Stimulated activated CD4-positive, alpha-beta T cell treated with anti-CD3 and anti-CD28 coated beads, Interleukin-4, amount 100 ng/mL, for 1 hour (primary cell): Measurements from ENCODE around the gene TESMIN.

ENCODE experiments used
- DNase-seq: peaks from one replicate; pipeline ENCODE4 v3.0.0-alpha.2; 2020

TESMIN gene

DNA sequence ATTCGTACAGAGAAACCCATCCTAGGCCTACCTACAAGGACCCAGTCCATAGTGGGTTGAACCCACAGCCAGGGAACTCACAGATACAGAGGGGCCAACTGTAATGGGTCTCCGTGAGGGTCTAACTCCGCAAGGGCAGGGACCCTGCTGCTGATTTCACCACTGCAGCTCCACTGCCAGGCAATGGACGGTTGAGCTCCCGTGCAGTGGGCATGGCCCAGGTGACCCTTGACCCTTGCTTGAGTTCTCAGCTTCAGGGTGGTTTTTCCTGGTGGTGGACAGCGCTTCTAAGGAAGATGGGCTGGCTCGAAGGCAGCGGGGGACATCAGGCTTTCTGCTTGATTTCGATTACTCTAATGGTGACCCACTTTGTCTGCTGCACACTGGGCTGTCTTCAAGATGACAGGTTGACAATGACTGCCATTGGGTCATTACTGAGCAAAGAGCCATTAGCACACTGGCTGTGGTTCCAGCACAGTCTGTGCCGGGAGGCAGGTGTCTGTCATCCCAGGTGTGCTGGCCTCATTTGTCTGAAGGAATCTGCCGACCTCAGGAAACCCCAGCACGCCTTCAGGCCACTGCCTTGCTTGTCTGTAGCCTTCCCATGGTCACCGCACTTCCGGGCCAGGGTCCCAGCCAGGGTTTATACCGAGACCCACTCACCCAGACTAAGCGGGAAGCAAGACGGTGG, 70.6 kb downstream of the TESMIN start:
- no peak for DNase-seq

GRCh38 chr11:68678031-68678441, 73.3 kb downstream of the TESMIN start:
- no peak for DNase-seq

DNA sequence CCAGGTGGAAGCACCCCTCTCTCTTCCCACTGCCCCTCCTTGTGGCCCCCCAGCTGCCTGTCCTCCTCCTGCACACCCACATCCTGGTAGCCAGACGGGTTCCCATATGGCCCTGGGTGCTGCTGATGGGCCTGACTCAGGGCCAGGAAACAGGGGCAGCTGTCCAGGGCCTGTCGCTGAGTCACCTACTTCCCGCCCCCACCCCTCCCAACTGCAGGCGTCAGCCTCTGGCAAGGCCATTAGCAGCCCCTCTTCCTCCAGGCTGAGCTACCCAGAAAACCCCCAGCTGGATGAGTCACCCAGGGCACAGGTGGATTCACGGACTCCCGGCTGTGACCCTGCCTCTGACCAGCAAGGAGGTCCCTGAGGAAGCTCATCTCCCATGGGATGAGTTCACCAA, 73.9 kb downstream of the TESMIN start:
- no peak for DNase-seq

DNA sequence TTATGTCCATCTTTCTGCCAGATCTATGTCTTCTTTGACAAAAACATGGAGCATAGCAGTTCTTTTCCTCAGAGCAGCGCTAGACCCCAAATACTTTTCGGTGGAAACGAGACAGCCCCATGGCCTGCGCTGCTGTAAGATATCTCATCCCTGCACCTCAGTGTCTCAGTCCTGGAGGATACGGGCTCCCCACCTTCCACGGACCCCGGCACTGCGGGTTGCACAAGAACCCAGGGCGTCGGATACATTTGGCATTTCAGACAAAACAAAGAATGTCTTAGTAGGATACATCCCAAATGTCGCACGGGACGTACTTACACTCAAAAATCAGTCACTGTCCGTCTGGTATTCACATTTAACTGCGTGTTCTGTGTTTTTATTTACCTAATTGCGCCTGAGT, 76.9 kb downstream of the TESMIN start:
- no peak for DNase-seq

DNA sequence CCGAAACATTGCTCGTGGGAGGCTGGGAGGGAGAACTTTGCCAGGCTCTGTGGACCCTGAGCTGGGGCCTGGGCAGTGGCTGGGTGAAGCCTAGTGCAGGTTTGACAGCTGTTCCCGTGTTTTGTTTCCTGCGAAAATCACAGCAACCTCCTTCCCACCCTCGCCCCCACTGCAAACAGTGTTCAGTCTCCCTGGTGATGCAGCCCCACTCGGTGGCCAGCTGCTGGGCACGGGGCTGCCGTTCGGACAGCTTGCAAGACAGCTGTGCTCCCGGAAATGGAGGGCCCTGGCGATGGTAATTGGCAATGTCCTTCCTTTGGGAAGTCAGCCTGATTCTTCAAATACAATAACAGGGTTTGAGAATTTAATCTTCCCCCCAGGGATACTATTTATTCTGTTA, 77.3 kb downstream of the TESMIN start:
- no peak for DNase-seq

DNA sequence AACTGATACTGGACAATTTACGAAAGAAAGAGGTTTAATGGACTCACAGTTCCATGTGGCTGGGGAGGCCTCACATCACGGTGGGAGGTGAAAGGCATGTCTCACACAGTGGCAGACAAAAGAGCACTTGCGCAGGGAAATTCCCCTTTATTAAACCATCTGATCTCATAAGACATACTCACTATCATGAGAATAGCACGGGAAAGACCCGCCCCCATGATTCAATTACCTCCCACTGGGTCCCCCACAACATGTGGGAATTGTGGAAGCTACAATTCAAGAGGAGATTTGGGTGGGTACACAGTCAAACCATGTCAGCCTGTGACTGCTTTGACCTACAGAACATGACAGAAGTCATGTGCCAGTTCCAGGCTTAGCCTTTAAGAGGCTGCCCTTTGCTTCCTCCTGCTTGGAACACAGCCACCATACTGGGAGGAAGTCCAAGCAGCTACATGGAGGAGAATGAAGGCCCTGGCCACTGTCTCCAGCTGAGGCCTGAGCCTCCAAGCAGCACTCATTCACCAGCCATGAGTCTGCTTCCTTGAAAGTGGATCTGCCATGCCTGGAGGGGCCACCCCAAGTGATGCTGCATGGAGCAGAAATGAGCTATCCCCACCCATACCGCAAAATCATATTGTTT, 77.9 kb downstream of the TESMIN start:
- no peak for DNase-seq

- DNase-seq: no peak
Measured at GRCh38 chr11:68670208-68670992, 80.9 kb downstream of the TESMIN start.

- no peak for DNase-seq
Measured at GRCh38 chr11:68669301-68670090, 81.8 kb downstream of the TESMIN start.

DNA sequence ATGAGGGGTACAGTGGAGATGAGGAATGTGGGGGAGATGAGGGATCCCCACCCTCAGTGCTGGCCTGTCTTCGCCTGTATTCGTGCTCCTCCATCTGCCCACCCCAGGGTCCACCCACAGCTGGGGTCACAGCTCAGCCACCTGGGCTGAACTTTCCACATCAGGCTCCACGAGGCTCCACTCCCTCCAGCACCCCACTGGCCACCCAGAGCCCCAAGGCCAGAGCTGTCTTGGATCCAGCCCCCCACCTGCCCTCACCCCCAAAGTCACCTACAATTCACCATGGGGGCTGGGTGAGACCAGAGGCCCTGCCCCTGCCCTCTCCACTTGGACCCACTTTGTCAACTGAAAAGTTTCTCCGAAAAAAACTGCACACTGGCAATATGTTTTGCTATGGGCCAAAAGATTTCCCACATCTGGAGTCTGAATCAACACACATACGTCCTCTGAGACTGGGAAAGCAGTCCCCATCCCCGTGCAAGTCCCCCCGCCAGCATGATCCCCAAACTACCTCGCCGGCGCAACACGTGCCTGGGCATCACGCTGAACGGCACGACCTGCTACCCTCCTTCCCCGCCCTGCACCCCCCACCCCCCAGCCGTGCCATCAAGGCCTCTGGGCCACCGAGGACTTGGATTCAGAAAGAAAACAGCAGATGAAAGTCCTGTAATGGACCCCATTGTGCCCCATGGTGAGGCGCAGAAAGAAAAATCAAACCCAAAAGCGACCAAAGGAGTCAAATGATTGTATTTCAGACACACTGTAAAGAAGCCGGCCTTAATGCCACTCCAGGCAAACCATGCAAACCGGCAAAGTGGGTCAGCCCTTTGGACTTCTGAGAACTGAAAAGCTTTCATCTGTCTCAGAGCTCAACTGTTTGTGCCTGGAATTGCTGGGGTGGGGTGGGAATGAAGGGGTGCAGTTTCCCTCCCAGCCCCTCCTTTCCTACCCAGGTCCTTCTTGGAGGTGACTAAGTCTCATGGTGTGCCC, 83.5 kb downstream of the TESMIN start:
- DNase-seq: no peak

GRCh38 chr11:68666849-68667248, 84.5 kb downstream of the TESMIN start:
- no peak for DNase-seq

DNA sequence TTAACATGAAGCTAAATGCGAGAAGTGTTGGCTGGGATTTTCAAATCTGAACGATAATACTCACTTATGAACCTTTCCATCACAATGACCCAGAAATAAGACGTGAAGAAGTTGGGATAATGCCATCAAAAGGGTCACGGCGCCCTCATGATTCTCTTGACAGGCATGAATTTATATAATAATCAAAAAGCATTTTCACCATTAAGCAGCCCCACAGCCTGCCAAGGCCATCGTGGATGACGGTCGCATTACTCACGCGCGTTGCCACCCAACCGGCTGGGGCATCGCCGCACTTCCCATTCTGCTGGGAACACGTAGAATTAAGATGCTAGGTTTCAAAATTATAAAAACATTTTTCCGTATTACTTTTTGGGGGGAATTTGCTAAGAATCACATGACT, 85.9 kb downstream of the TESMIN start:
- no peak for DNase-seq

- no peak for DNase-seq
Measured at GRCh38 chr11:68664906-68665305, 86.4 kb downstream of the TESMIN start.

DNA sequence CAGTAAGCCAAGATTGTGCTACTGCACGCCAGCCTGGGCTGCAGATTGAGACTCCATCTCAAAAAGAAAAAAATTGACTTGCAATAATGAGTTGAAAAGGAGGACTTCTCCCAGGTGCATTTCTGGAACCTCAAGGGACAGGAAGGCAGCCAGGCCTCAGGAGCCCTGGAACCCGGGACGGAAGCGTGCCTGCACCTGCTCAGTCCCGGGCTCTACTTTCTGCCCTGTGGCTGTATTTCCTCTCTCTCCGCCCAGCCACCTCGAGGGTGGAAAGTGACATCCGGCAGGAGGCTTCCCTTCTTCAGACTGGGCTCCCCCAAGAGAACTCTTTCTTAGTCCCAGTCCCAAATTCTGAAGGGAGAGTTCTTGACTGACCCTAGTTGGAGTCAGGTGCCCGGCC, 87.2 kb downstream of the TESMIN start:
- DNase-seq: no peak

DNA sequence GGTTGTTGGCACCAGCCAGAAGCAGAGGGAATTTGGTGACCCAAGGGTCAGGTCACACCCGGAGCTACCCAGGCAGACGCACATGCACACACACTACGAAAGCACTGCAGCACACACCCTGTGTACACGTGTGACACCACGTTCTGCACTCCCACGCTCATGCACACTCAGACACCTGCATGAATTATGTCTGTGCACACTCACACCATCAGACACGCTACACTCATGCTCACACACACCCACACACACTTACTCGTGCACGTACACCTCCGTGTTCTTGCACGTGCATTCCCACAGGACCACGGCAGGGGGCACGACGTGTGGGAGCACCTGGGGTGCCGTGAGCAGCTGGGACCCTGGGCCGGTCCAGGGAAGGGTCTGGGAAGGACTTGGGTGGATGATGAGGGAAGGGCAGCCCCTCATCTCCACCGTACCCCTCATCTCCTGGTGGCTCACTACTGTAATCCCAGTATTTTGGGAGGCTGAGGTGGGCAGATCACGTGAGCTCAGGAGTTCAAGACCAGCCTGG, 87.8 kb downstream of the TESMIN start:
- DNase-seq: no peak

GRCh38 chr11:68661697-68662603, 89.4 kb downstream of the TESMIN start:
- DNase-seq: no peak

- DNase-seq: no peak
Measured at GRCh38 chr11:68661014-68661413, 90.3 kb downstream of the TESMIN start.

DNA sequence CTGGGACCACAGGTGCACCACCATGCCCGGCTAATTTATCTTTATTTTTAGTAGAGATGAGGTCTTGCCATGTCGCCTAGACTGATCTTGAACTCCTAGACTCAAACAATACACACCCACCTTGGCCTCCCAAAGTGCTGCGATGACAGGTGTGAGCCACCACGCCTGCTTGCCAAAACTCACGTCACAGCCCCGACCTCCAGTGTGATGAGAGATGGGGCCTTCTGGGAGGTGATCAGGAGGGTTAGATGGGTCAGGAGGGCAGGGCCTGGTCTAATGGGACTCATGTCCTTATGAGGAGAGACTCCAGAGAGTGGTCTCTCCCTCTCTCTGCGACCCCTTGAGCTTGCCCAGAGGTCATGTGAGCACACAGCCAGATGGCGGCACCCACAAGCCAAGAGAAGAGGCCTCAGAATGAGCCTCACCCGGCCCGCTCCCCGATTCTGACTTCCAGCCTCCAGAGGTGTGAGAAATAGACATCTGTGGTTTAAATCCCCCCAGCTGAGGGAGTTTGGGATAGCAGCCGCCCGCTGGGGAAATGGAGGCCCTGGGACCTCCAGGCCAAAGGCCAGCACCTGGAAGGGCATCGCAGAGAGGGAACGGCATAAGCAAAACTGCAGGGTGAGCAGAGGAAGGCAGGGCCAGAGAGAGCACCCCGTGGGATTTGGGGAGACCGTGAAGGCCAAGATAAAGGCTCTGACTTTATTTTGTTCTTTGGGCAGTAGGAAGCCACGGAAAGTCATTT, 91.1 kb downstream of the TESMIN start:
- DNase-seq: no peak

DNA sequence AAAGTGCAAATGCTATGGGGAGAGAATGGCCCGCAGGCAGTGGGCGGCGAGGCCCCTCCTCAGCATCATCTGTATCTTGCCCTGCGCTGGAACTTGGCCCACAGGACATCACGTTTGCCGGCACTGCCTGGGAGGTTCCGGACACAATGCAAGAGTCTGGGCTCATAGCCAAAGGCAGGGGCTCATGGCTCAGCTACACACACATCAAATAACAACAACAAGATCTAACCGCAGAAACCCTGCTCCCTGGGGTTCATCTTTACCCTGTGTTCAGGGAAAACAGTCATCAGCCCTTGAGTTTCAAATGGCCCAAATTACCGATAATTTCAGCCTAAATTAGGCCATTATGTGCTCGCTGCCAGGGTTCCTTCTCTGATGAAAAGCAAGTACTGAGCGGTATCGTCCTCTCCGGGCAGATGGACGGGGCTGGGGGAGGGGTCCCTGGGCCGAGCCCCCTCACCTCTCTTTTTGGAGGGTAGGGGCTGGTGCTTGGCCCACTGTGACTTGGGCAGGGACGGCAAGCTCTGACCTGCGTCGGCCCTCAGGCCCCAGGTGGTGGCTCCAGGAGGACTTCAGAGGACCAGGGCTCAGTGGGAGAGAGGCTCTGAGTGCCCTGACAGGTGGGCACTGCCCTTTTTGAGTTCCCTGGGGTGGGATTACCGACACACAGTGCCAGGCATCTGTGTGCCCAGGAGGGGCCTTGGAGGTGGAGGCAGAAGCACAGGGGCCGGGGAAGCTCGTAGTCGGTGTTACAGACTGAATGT, 92.0 kb downstream of the TESMIN start:
- no peak for DNase-seq

- no peak for DNase-seq
Measured at GRCh38 chr11:68658661-68659060, 92.7 kb downstream of the TESMIN start.
